K562 (cell line): ENCODE data around the gene BEST4. TPM values are rescaled to one million over a fixed set of nuclear protein-coding genes. Genes with fewer than 3 reads are reported as not detected.

Experiments used
- CC2D1A ChIP-seq: fragments of 450-650 bp; IDR thresholded peaks from 2 replicates; pipeline ENCODE4 v1.6.1; 2017; ENCODE audit warnings: mild to moderate bottlenecking
- CHD4 ChIP-seq: fragments of 200-600 bp; sonication (generic); IDR thresholded peaks from 3 replicates; pipeline ENCODE4 v1.6.1; 2012; ENCODE audit warnings: low read depth, mild to moderate bottlenecking, mixed read lengths, low read length, inconsistent platforms; ENCODE audit not compliant: insufficient read depth, insufficient replicate concordance, poor library complexity, severe bottlenecking
- ETS2 ChIP-seq: IDR thresholded peaks from 2 replicates; pipeline ENCODE4 v1.6.1; 2016; ENCODE audit warnings: borderline replicate concordance, missing genetic modification characterization, mild to moderate bottlenecking, moderate library complexity, missing compliant biosample characterization; ENCODE audit not compliant: poor library complexity, severe bottlenecking
- HMBOX1 ChIP-seq: sonication (generic); IDR thresholded peaks from 2 replicates; pipeline ENCODE4 v1.6.1; 2016
- HSF4 ChIP-seq: fragments of 250-450 bp; sonication (Bioruptor Pico); IDR thresholded peaks from 2 replicates; pipeline ENCODE4 v2.1.2; 2022; ENCODE audit warnings: mild to moderate bottlenecking, moderate library complexity, borderline replicate concordance
- JUN ChIP-seq, 2 experiments: sonication (generic) in 1 of 2; formaldehyde crosslinking in 1 of 2; IDR thresholded peaks; 2 replicates each; pipeline versions ENCODE4 v1.6.1 to v1.8.0; 2012 to 2022; ENCODE audit warnings: borderline replicate concordance in 2 of 2, mild to moderate bottlenecking in 2 of 2, improper control_type of control experiment in 1 of 2, low read depth in 1 of 2, low read length in 1 of 2, missing genetic modification reagents in 1 of 2
- JUNB ChIP-seq: fragments of 450-650 bp; formaldehyde crosslinking; conservative IDR thresholded peaks from 2 replicates; pipeline ENCODE4 v1.4.0; 2020; ENCODE audit warnings: mild to moderate bottlenecking
- MIER1 ChIP-seq: fragments of 450-650 bp; IDR thresholded peaks from 2 replicates; pipeline ENCODE4 v1.6.1; 2016; ENCODE audit warnings: antibody characterized with exemption, mild to moderate bottlenecking, low read depth
- MTA2 ChIP-seq: fragments of 450-650 bp; IDR thresholded peaks from 2 replicates; pipeline ENCODE4 v1.6.1; 2016; ENCODE audit warnings: low read depth
- NR0B1 ChIP-seq: fragments of 450-650 bp; IDR thresholded peaks from one replicate; pipeline ENCODE4 v1.6.1; 2018; ENCODE audit warnings: mild to moderate bottlenecking, moderate library complexity; ENCODE audit not compliant: partially characterized antibody
- ZBTB11 ChIP-seq, 3 experiments: fragments of 200-800 bp in 1 of 3; fragments of 250-450 bp in 1 of 3; fragments of 450-650 bp in 1 of 3; sonication (Bioruptor Pico) in 1 of 3; sonication (Bioruptor generic) in 1 of 3; formaldehyde crosslinking in 1 of 3; IDR thresholded peaks; 2 replicates each; pipeline versions ENCODE4 v1.6.1 to v1.8.0; 2016 to 2022; ENCODE audit warnings: mild to moderate bottlenecking in 2 of 3, missing genetic modification characterization in 2 of 3, missing compliant biosample characterization in 1 of 3, moderate library complexity in 1 of 3
- ZBTB5 ChIP-seq: fragments of 450-650 bp; IDR thresholded peaks from 2 replicates; pipeline ENCODE4 v1.6.1; 2017; ENCODE audit warnings: antibody characterized with exemption
- ZBTB7A ChIP-seq: IDR thresholded peaks from 2 replicates; pipeline ENCODE4 v1.6.1; 2011; ENCODE audit warnings: low read depth, mild to moderate bottlenecking, low read length, moderate library complexity, borderline replicate concordance; ENCODE audit not compliant: control insufficient read depth
- ZNF512 ChIP-seq: IDR thresholded peaks from 2 replicates; pipeline ENCODE4 v1.6.1; 2016; ENCODE audit warnings: missing genetic modification characterization, missing compliant biosample characterization
- ZNF707 ChIP-seq: fragments of 250-450 bp; sonication (Bioruptor Pico); conservative IDR thresholded peaks from 2 replicates; pipeline ENCODE4 v1.8.0; 2022; ENCODE audit warnings: inconsistent platforms, mild to moderate bottlenecking, moderate library complexity
- polyA plus RNA-seq, 8 experiments: library from polyadenylated mRNA; depleted of rRNA in 4 of 8; stranded (reverse) in 5 of 8; unstranded in 3 of 8; fragments of >200 nt; fragmentation: Nextera tagmentation in 2 of 8; fragmentation: Illumina TruSeq in 1 of 8; extraction: Ambion mirVana in 2 of 8; extraction: Trizol in 1 of 8; gene quantifications; 2 replicates each; pipeline versions ENCODE4 v1.2.1 to v1.2.3, GENCODE V29; 2011 to 2014; ENCODE audit warnings: inconsistent platforms in 1 of 8, missing spikeins in 1 of 8
- total RNA-seq, 7 experiments: library from RNA; depleted of rRNA in 6 of 7; stranded (reverse); fragments of >200 nt in 6 of 7; fragmentation: Illumina TruSeq in 2 of 7; extraction: Trizol in 2 of 7; gene quantifications; 2 replicates each; pipeline versions ENCODE4 v1.2.1 to v1.2.3, GENCODE V29; 2011 to 2021; ENCODE audit warnings: low replicate concordance in 1 of 7

The BEST4 gene
- total and polyA plus RNA-seq, 9 of the 15 experiments (the other 6 are each of a cell fraction or from before 2014, with no cell fraction given): 0.07 to 0.11 TPM; not detected in 7

- TF ChIP-seq ZBTB11 (CRISPR knock-in tag; IDR thresholded peaks at IDR 0.05) (no peak), ZBTB7A (peak; percentile 23; the same call in 1 of the 2 replicates), ETS2 (no peak), ZBTB5 (no peak), HSF4 (CRISPR knock-in tag) (no peak), JUNB (CRISPR knock-in tag) (no peak), CC2D1A (peak; percentile 57; the same call in 1 of the 2 replicates), HMBOX1 (no peak), MTA2 (no peak), ZNF707 (CRISPR knock-in tag) (no peak), ZNF512 (no peak), CHD4 (peak; percentile 41), MIER1 (no peak), NR0B1 (no peak), JUN (IDR thresholded peaks at IDR 0.05; ENCODE audit: borderline replicate concordance, low read depth, low read length) (no peak), JUN (CRISPR knock-in tag; IDR thresholded peaks at IDR 0.05; ENCODE audit: borderline replicate concordance) (0 out of 2 replicates have a peak, but pooled peaks have one; percentile 35)
Observed at GRCh38 chr1:44786138-44786840, 1.7 kb downstream of the BEST4 start (continued).
